GM23338 (cell line): ENCODE data around the gene GPATCH8. TPM values are rescaled to one million over a fixed set of nuclear protein-coding genes. Genes with fewer than 3 reads are reported as not detected.

ENCODE experiments used
- ATAC-seq: fragments of 200-7000 bp; cut with Tn5 transposase; 3 replicates; pipeline ENCODE4 v1.9.1; 2020
- DNase-seq: peaks from one replicate; pipeline ENCODE4 v3.0.0-alpha.2; 2015; ENCODE audit warnings: low spot score
- H2AFZ ChIP-seq: fragments of 200-600 bp; sonication (generic); 2 replicates; pipeline ENCODE4 v1.8.0; 2016; ENCODE audit warnings: antibody characterized with exemption, mild to moderate bottlenecking, moderate library complexity
- H3F3A ChIP-seq: fragments of 200-600 bp; sonication (generic); replicated peaks from 2 replicates; pipeline ENCODE4 v1.8.0; 2017; ENCODE audit warnings: antibody characterized with exemption, mixed run types, low read depth
- H3K27ac ChIP-seq: fragments of 200-600 bp; sonication (generic); 2 replicates; pipeline ENCODE4 v1.6.1; 2016; ENCODE audit warnings: low read depth
- H3K27me3 ChIP-seq: fragments of 200-600 bp; sonication (generic); 2 replicates; pipeline ENCODE4 v1.8.0; 2016; ENCODE audit warnings: mild to moderate bottlenecking, mixed run types, moderate library complexity; ENCODE audit not compliant: insufficient read depth
- H3K36me3 ChIP-seq: fragments of 200-600 bp; sonication (generic); 2 replicates; pipeline ENCODE4 v1.8.0; 2016; ENCODE audit warnings: mild to moderate bottlenecking; ENCODE audit not compliant: insufficient read depth
- H3K4me1 ChIP-seq: fragments of 200-600 bp; sonication (generic); 2 replicates; pipeline ENCODE4 v1.8.0; 2016; ENCODE audit warnings: mild to moderate bottlenecking, moderate library complexity; ENCODE audit not compliant: insufficient read depth
- H3K4me2 ChIP-seq: fragments of 200-600 bp; sonication (generic); 2 replicates; pipeline ENCODE4 v1.7.1; 2017; ENCODE audit warnings: mixed run types
- H3K4me3 ChIP-seq: fragments of 200-600 bp; sonication (generic); 2 replicates; pipeline ENCODE4 v1.6.1; 2016; ENCODE audit warnings: mixed run types
- H3K79me2 ChIP-seq: fragments of 200-600 bp; sonication (generic); replicated peaks from 2 replicates; pipeline ENCODE4 v1.8.0; 2017; ENCODE audit warnings: mild to moderate bottlenecking; ENCODE audit not compliant: insufficient read depth
- H3K9me2 ChIP-seq: fragments of 200-600 bp; sonication (generic); 2 replicates; pipeline ENCODE4 v1.8.0; 2017; ENCODE audit not compliant: insufficient read depth
- H4K20me1 ChIP-seq: fragments of 200-600 bp; sonication (generic); replicated peaks from 2 replicates; pipeline ENCODE4 v1.8.0; 2017; ENCODE audit warnings: mild to moderate bottlenecking; ENCODE audit not compliant: insufficient read depth
- H3K27ac Mint-ChIP-seq: 2 replicates; pipeline ENCODE4 v1.8.0; 2020; ENCODE audit warnings: inconsistent platforms, mild to moderate bottlenecking, moderate library complexity, mixed read lengths
- H3K27me3 Mint-ChIP-seq: 3 replicates; pipeline ENCODE4 v1.8.0; 2022; ENCODE audit warnings: low read depth, mild to moderate bottlenecking, moderate library complexity, mixed read lengths, inconsistent platforms; ENCODE audit not compliant: insufficient read depth, poor library complexity
- H3K36me3 Mint-ChIP-seq: 3 replicates; pipeline ENCODE4 v1.8.0; 2021; ENCODE audit warnings: low read depth, mild to moderate bottlenecking, inconsistent platforms, moderate library complexity, mixed read lengths
- H3K4me1 Mint-ChIP-seq: 3 replicates; pipeline ENCODE4 v1.8.0; 2020; ENCODE audit warnings: mild to moderate bottlenecking, inconsistent platforms, mixed read lengths
- H3K4me3 Mint-ChIP-seq: 3 replicates; pipeline ENCODE4 v1.8.0; 2021; ENCODE audit warnings: moderate library complexity, mild to moderate bottlenecking, inconsistent platforms, mixed read lengths
- H3K9me3 Mint-ChIP-seq: 3 replicates; pipeline ENCODE4 v1.8.0; 2020; ENCODE audit warnings: moderate library complexity, mild to moderate bottlenecking, inconsistent platforms, mixed read lengths
- CREB1 ChIP-seq: fragments of 250-450 bp; sonication (Bioruptor Pico); IDR thresholded peaks from 2 replicates; pipeline ENCODE4 v1.5.0; 2020; ENCODE audit warnings: low read depth, mild to moderate bottlenecking, moderate library complexity
- EZH2 ChIP-seq: fragments of 200-600 bp; sonication (generic); IDR thresholded peaks from one replicate; pipeline ENCODE4 v1.8.0; 2017; ENCODE audit warnings: antibody characterized with exemption, mild to moderate bottlenecking, low read depth; ENCODE audit not compliant: unreplicated experiment
- EZH2phosphoT487 ChIP-seq: fragments of 200-600 bp; sonication (generic); IDR thresholded peaks from one replicate; pipeline ENCODE4 v1.8.1; 2018; ENCODE audit warnings: antibody characterized with exemption; ENCODE audit not compliant: unreplicated experiment
- JUNB ChIP-seq: IDR thresholded peaks from one replicate; pipeline ENCODE4 v1.6.1; 2016; ENCODE audit warnings: antibody characterized with exemption; ENCODE audit not compliant: unreplicated experiment
- NANOG ChIP-seq: IDR thresholded peaks from 2 replicates; pipeline ENCODE4 v1.6.1; 2016; ENCODE audit warnings: antibody characterized with exemption, borderline replicate concordance
- POLR2AphosphoS5 ChIP-seq: IDR thresholded peaks from 2 replicates; pipeline ENCODE4 v1.6.1; 2016; ENCODE audit warnings: antibody characterized with exemption, low read depth
- STAT1 ChIP-seq: IDR thresholded peaks from one replicate; pipeline ENCODE4 v1.6.1; 2016; ENCODE audit warnings: antibody characterized with exemption; ENCODE audit not compliant: unreplicated experiment
- ZNF114 ChIP-seq: fragments of 250-450 bp; sonication (Bioruptor Pico); IDR thresholded peaks from 2 replicates; pipeline ENCODE4 v1.5.0; 2020; ENCODE audit warnings: mild to moderate bottlenecking, moderate library complexity
- ZNF331 ChIP-seq: fragments of 250-450 bp; sonication (Bioruptor Pico); IDR thresholded peaks from 2 replicates; pipeline ENCODE4 v1.5.0; 2020; ENCODE audit warnings: low read depth, mild to moderate bottlenecking, moderate library complexity
- polyA plus RNA-seq: library from polyadenylated mRNA; unstranded; fragments of >200 nt; fragmentation: Nextera tagmentation; extraction: Ambion mirVana; gene quantifications from 2 replicates; pipeline ENCODE4 v1.2.1, GENCODE V29; 2016
- total RNA-seq: library from RNA; depleted of rRNA; stranded (reverse); fragments of >200 nt; shearing (Covaris generic); gene quantifications from 2 replicates; pipeline ENCODE4 v1.2.3, GENCODE V29; 2014
- TF ChIP-seq, protein P1 (sequence below): IDR thresholded peaks from one replicate; pipeline ENCODE4 v1.6.1; 2018; ENCODE audit warnings: antibody characterized with exemption; ENCODE audit not compliant: unreplicated experiment
- TF ChIP-seq, protein P2 (sequence below): IDR thresholded peaks from 2 replicates; pipeline ENCODE4 v1.6.1; 2016; ENCODE audit warnings: antibody characterized with exemption
- TF ChIP-seq, protein P3 (sequence below), 2 experiments: fragments of 200-600 bp in 1 of 2; sonication (generic) in 1 of 2; conservative IDR thresholded peaks; 2 replicates each; pipeline versions ENCODE4 v1.5.1 to v1.6.1; 2016 to 2017; ENCODE audit warnings: antibody characterized with exemption in 2 of 2, low read depth in 2 of 2, mild to moderate bottlenecking in 2 of 2, moderate library complexity in 1 of 2

GPATCH8 gene
- total and polyA plus RNA-seq, 2 experiments from 2014 or later: 44.4 to 76.5 TPM

DNA sequence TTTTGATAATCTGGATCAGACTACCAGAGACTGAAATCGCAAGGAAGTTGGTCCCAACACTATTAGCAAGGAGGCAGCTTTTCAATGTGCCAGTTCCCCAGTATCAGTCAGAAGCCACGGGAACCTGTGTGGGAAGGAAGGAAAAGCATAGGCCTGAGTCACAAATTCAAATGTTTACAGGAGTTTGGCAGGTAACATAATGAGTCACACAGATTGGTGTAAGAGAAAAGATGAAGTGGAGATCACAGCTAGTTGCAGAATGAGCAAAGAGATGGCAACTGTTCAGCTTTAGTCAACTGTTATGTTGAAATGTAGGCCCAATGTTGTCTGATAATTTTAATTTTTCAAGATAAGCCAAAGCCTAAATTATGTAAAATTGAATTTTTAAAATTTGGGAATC, 85.7 kb downstream of the GPATCH8 start:
- no peak overlapping the region for H3K4me3 ChIP-seq
- 0 out of 2 replicates have a peak, but pooled peaks cover 5% of the 10 kb centered on the region for H3K36me3 ChIP-seq
- H3K9me3 Mint-ChIP-seq: no peaks in the 10 kb centered on the region
- no peaks in the 10 kb centered on the region for H3K27me3 ChIP-seq
- no peaks in the 10 kb centered on the region for H3K9me2 ChIP-seq
- no peaks in the 10 kb centered on the region for H3K4me1 Mint-ChIP-seq
- H3K79me2 ChIP-seq: no peaks in the 10 kb centered on the region
- H4K20me1 ChIP-seq: peaks cover 10% of the 10 kb centered on the region
- TF ChIP-seq EZH2 (no peak), CREB1 (CRISPR knock-in tag) (no peak), POLR2AphosphoS5 (no peak)
- H3F3A ChIP-seq: no peaks in the 10 kb centered on the region
- no peak overlapping the region for H3K27ac ChIP-seq
- no peaks in the 10 kb centered on the region for H3K4me1 ChIP-seq
- H2AFZ ChIP-seq: no peak overlapping the region
- H3K27ac Mint-ChIP-seq: no peak overlapping the region
- ATAC-seq (no peak), DNase-seq (no peak)
- peaks cover 25% of the 10 kb centered on the region; the same call in 2 of the 3 replicates for H3K36me3 Mint-ChIP-seq
- H3K4me2 ChIP-seq: no peak overlapping the region
- H3K4me3 Mint-ChIP-seq: no peak overlapping the region
- no peaks in the 10 kb centered on the region for H3K27me3 Mint-ChIP-seq

DNA sequence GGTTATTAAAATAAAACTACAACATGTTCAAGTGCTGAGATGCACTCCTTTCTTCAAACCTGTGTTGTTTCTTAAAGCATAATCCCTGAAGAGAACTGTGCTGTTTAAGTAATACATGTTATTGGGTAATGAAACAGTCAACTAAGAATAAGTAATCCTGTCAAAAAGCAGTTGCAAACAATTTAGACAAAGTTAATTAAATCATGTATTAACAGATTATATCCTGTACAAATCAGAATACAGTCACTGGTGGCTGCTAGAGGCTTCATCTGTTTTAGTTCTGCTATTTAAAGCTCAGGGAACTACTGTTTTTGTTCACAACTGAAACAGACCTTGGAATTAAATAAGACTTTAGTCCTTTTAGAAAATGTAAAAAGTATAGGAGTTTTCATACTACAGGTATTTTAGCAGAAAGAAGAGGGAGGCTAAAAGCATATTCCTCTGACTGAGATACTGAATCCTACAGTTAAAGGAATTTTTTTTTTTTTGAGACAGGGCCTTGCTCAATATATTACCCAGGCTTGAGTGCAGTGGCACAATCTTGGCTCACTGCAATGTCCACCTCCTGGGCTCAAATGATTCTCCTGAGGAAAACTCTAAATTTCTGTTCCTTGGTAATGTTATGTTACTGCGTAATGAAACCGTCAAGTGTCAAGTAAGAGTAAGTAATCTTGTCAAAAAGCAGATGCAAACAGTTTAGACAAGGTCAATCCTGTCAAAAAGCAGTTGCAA, 86.5 kb downstream of the GPATCH8 start:
- TF ChIP-seq NANOG: no peak
- TF ChIP-seq JUNB: no peak
- Histone ChIP-seq H3K79me2 (no peaks in the 10 kb centered on the region), H3K36me3 (0 out of 2 replicates have a peak, but pooled peaks cover 5% of the 10 kb centered on the region), H3K27me3 (no peaks in the 10 kb centered on the region), H3K4me3 (no peak overlapping the region), H3K27ac (no peak overlapping the region), H3K9me2 (no peaks in the 10 kb centered on the region), H3F3A (no peaks in the 10 kb centered on the region), H3K4me1 (no peaks in the 10 kb centered on the region), H4K20me1 (peaks cover 10% of the 10 kb centered on the region), H2AFZ (no peak overlapping the region), H3K4me2 (no peak overlapping the region)
- H3K36me3 Mint-ChIP-seq: peaks cover 25% of the 10 kb centered on the region; the same call in 2 of the 3 replicates
- ATAC-seq (no peak), DNase-seq (no peak)
- H3K27ac Mint-ChIP-seq: no peak overlapping the region
- no peaks in the 10 kb centered on the region for H3K9me3 Mint-ChIP-seq
- no peak overlapping the region for H3K4me3 Mint-ChIP-seq
- H3K27me3 Mint-ChIP-seq: no peaks in the 10 kb centered on the region
- no peaks in the 10 kb centered on the region for H3K4me1 Mint-ChIP-seq

DNA sequence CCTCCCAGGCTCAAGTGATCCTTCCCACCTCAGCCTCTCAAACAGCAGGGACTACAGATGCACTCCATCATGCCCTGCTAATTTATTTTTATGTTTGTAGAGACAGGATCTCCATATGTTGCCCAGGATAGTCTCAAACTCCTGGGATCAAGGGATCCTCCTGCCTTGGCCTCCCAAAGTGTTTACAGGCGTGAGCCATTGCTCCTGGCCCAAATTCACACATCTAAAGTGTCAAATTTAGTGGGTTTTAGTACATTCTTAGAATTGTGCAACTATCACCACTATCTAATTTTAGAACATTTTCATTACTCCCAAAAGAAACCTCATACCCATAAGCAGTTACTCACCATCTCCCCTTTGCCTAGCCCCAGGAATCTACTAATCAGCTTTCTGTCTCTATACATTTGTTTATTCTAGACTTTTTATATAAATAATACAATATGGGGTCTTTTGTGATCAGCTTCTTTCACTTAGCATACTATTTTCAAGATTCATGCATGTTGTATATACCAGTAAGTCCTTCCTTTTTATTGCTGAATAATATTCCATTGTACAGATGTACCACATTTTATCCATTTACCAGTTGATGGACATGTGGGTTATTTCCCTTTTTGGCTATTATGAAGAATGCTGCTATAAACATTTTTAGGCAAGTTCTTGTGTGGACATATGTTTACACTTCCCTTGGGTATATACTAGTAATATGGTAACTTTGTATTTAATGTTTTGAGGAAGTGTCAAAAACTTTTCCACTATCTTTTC, 88.6 kb downstream of the GPATCH8 start:
- H3K36me3 Mint-ChIP-seq: peaks cover 21% of the 10 kb centered on the region; the same call in 2 of the 3 replicates
- no peaks in the 10 kb centered on the region for H3F3A ChIP-seq
- no peaks in the 10 kb centered on the region for H3K4me1 Mint-ChIP-seq
- DNase-seq (no peak), ATAC-seq (no peak)
- H4K20me1 ChIP-seq: peaks cover 6% of the 10 kb centered on the region
- H3K27ac Mint-ChIP-seq: no peak overlapping the region
- H3K4me3 Mint-ChIP-seq: no peak overlapping the region
- H3K27me3 Mint-ChIP-seq: no peaks in the 10 kb centered on the region
- no peaks in the 10 kb centered on the region for H3K9me3 Mint-ChIP-seq
- no peaks in the 10 kb centered on the region for H3K9me2 ChIP-seq
- H3K4me1 ChIP-seq: no peaks in the 10 kb centered on the region
- H3K36me3 ChIP-seq: no peaks in the 10 kb centered on the region
- no peaks in the 10 kb centered on the region for H3K79me2 ChIP-seq
- no peak overlapping the region for H2AFZ ChIP-seq
- no peak overlapping the region for H3K4me3 ChIP-seq
- H3K27ac ChIP-seq: no peak overlapping the region
- no peaks in the 10 kb centered on the region for H3K27me3 ChIP-seq
- H3K4me2 ChIP-seq: no peak overlapping the region
- TF ChIP-seq, protein P1, sequence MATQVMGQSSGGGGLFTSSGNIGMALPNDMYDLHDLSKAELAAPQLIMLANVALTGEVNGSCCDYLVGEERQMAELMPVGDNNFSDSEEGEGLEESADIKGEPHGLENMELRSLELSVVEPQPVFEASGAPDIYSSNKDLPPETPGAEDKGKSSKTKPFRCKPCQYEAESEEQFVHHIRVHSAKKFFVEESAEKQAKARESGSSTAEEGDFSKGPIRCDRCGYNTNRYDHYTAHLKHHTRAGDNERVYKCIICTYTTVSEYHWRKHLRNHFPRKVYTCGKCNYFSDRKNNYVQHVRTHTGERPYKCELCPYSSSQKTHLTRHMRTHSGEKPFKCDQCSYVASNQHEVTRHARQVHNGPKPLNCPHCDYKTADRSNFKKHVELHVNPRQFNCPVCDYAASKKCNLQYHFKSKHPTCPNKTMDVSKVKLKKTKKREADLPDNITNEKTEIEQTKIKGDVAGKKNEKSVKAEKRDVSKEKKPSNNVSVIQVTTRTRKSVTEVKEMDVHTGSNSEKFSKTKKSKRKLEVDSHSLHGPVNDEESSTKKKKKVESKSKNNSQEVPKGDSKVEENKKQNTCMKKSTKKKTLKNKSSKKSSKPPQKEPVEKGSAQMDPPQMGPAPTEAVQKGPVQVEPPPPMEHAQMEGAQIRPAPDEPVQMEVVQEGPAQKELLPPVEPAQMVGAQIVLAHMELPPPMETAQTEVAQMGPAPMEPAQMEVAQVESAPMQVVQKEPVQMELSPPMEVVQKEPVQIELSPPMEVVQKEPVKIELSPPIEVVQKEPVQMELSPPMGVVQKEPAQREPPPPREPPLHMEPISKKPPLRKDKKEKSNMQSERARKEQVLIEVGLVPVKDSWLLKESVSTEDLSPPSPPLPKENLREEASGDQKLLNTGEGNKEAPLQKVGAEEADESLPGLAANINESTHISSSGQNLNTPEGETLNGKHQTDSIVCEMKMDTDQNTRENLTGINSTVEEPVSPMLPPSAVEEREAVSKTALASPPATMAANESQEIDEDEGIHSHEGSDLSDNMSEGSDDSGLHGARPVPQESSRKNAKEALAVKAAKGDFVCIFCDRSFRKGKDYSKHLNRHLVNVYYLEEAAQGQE: no peak
- TF ChIP-seq EZH2phosphoT487: no peak
- TF ChIP-seq ZNF331 (CRISPR knock-in tag): no peak
- TF ChIP-seq NANOG: no peak
- no peak for TF ChIP-seq STAT1
- TF ChIP-seq JUNB: no peak
- TF ChIP-seq, protein P2, sequence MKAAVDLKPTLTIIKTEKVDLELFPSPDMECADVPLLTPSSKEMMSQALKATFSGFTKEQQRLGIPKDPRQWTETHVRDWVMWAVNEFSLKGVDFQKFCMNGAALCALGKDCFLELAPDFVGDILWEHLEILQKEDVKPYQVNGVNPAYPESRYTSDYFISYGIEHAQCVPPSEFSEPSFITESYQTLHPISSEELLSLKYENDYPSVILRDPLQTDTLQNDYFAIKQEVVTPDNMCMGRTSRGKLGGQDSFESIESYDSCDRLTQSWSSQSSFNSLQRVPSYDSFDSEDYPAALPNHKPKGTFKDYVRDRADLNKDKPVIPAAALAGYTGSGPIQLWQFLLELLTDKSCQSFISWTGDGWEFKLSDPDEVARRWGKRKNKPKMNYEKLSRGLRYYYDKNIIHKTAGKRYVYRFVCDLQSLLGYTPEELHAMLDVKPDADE: no peak
- TF ChIP-seq CREB1 (CRISPR knock-in tag): no peak
- no peak for TF ChIP-seq ZNF114 (CRISPR knock-in tag)
- TF ChIP-seq, protein P3, sequence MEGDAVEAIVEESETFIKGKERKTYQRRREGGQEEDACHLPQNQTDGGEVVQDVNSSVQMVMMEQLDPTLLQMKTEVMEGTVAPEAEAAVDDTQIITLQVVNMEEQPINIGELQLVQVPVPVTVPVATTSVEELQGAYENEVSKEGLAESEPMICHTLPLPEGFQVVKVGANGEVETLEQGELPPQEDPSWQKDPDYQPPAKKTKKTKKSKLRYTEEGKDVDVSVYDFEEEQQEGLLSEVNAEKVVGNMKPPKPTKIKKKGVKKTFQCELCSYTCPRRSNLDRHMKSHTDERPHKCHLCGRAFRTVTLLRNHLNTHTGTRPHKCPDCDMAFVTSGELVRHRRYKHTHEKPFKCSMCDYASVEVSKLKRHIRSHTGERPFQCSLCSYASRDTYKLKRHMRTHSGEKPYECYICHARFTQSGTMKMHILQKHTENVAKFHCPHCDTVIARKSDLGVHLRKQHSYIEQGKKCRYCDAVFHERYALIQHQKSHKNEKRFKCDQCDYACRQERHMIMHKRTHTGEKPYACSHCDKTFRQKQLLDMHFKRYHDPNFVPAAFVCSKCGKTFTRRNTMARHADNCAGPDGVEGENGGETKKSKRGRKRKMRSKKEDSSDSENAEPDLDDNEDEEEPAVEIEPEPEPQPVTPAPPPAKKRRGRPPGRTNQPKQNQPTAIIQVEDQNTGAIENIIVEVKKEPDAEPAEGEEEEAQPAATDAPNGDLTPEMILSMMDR (conservative IDR thresholded peaks at IDR 0.05; ENCODE audit: low read depth in 2 of 2): no peak
